Panc1 (cell line): ENCODE results near the gene CA5B. TPM values are rescaled to one million over a fixed set of nuclear protein-coding genes. Genes with fewer than 3 reads are reported as not detected.

Experiments
- ATAC-seq: fragments of 200-7000 bp; cut with Tn5 transposase; 2 replicates; pipeline ENCODE4 v1.9.1; 2020; ENCODE audit warnings: mild to moderate bottlenecking, moderate library complexity
- BruUV-seq: library from RNA; stranded (reverse); fragments of 400-500 nt; replicated peaks from 2 replicates; lab custom pipeline; 2021; lab: Mats Ljungman, UMichigan
- CTCF ChIA-PET: fragments of 300-600 bp; sonication (Branson Sonifier 250); formaldehyde crosslinking; loops from one replicate; lab custom pipeline; 2022; ENCODE audit warnings: antibody characterized with exemption; lab: Charles Lee
- POLR2A ChIA-PET: fragments of 300-600 bp; sonication (Branson Sonifier 250); formaldehyde crosslinking; loops from one replicate; lab custom pipeline; 2022; ENCODE audit warnings: antibody characterized with exemption; lab: Charles Lee
- DNase-seq: peaks from one replicate; pipeline ENCODE4 v3.0.0-alpha.2; 2010; ENCODE audit warnings: low read depth, low spot score
- H3K27ac ChIP-seq: 2 replicates; pipeline ENCODE4 v1.5.1; 2011; ENCODE audit warnings: mild to moderate bottlenecking, low read length, inconsistent platforms
- H3K27me3 ChIP-seq: fragments of 200-500 bp; sonication (Bioruptor generic); 2 replicates; pipeline ENCODE4 v1.6.0; 2014; ENCODE audit warnings: low read length, inconsistent platforms; ENCODE audit not compliant: control insufficient read depth, insufficient read depth
- H3K36me3 ChIP-seq: fragments of 200-500 bp; sonication (Bioruptor generic); 2 replicates; pipeline ENCODE4 v1.5.1; 2014; ENCODE audit warnings: inconsistent platforms, mild to moderate bottlenecking, low read length, moderate library complexity; ENCODE audit not compliant: control insufficient read depth, insufficient read depth
- H3K4me1 ChIP-seq: 2 replicates; pipeline ENCODE4 v1.5.1; 2011; ENCODE audit warnings: inconsistent platforms, mild to moderate bottlenecking, low read length, moderate library complexity; ENCODE audit not compliant: control insufficient read depth, insufficient read depth
- H3K4me3 ChIP-seq, 2 experiments: 2 replicates each; pipeline ENCODE4 v1.5.1; 2011 to 2012; ENCODE audit warnings: low read depth in 2 of 2, low read length in 2 of 2, mild to moderate bottlenecking in 2 of 2, inconsistent platforms in 1 of 2, moderate library complexity in 1 of 2
- H3K9me3 ChIP-seq: fragments of 200-500 bp; sonication (Bioruptor generic); 2 replicates; pipeline ENCODE4 v1.5.1; 2014; ENCODE audit warnings: low read depth, mild to moderate bottlenecking, inconsistent platforms, low read length, moderate library complexity; ENCODE audit not compliant: control insufficient read depth, insufficient read depth
- POLR2AphosphoS5 ChIP-seq: IDR thresholded peaks from 2 replicates; pipeline ENCODE4 v1.6.1; 2012; ENCODE audit warnings: mild to moderate bottlenecking, low read depth, low read length, moderate library complexity
- SIN3A ChIP-seq: IDR thresholded peaks from 2 replicates; pipeline ENCODE4 v1.6.1; 2012; ENCODE audit warnings: low read depth, mild to moderate bottlenecking, low read length, moderate library complexity, borderline replicate concordance; ENCODE audit not compliant: insufficient read depth
- TCF7L2 ChIP-seq: IDR thresholded peaks from 2 replicates; pipeline ENCODE4 v1.6.1; 2011; ENCODE audit warnings: mild to moderate bottlenecking, low read depth, low read length, inconsistent platforms
- in situ Hi-C: cut with HindIII; loops from 2 replicates; pipeline ENCODE4 v1.10.0; 2016; ENCODE audit warnings: low sequenced_read_pairs, low pct_unique_long_range_greater_than_20kb
- intact Hi-C: fragments of 100-400 bp; cut with micrococcal nuclease; formaldehyde crosslinking; loops from one replicate; pipeline ENCODE4 v1.10.0; 2022; ENCODE audit not compliant: unreplicated experiment
- total RNA-seq: library from RNA; stranded (reverse); gene quantifications from one replicate; pipeline ENCODE4 v1.2.1, GENCODE V29; 2021; ENCODE audit not compliant: unreplicated experiment
- TF ChIP-seq, protein P1 (sequence below): fragments of 450-650 bp; IDR thresholded peaks from 2 replicates; pipeline ENCODE4 v1.5.1; 2017; ENCODE audit warnings: mild to moderate bottlenecking
- TF ChIP-seq, protein P2 (sequence below), 2 experiments: IDR thresholded peaks; 2 replicates each; pipeline ENCODE4 v1.6.1; 2011 to 2012; ENCODE audit warnings: low read depth in 2 of 2, control low read depth in 1 of 2, low read length in 1 of 2, mild to moderate bottlenecking in 1 of 2, moderate library complexity in 1 of 2; ENCODE audit not compliant: insufficient read depth in 1 of 2

Gene CA5B
- total RNA-seq, 1 experiment from 2014 or later: 6.8 TPM

DNA sequence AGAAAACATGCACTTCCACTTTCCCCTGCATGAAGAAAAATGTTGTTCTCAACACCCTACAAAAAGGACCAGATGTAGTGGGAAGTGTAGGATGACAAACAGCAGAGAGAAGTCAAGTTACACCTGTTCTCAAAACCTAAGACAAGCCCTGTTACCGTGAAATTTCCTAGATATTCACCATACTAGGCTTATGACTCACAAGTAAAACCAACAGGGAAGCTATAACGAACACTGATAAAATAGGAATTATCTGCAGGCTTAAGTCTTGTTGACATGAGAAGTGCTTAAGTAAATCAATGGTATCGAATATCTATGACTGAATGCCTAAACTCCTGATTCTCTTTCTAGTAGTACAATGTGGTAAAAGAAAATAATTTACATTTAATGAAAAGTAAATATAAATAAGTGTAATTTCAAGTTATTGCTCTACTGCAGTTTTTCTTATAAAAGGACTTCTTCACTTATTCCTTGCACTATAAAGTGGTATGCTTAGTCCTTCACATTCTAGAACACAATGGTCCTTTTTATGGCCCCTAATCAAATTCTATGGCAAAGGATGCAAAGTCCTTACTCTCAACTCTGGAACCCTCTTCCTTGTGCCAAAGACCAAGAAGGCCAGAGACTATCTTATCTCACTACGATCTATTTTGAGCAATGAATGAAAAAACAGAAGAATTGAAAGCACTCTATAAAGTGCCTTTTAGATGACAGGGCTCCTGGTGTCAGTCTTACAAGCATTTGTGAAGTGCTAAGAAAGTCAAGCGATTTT is 96.9 kb downstream of the CA5B start:
- H3K4me1 ChIP-seq: no peaks in the 10 kb centered on the region
- no peak for DNase-seq
- H3K9me3 ChIP-seq: no peaks in the 10 kb centered on the region
- no peak overlapping the region for H3K4me3 ChIP-seq
- TF ChIP-seq, protein P1, sequence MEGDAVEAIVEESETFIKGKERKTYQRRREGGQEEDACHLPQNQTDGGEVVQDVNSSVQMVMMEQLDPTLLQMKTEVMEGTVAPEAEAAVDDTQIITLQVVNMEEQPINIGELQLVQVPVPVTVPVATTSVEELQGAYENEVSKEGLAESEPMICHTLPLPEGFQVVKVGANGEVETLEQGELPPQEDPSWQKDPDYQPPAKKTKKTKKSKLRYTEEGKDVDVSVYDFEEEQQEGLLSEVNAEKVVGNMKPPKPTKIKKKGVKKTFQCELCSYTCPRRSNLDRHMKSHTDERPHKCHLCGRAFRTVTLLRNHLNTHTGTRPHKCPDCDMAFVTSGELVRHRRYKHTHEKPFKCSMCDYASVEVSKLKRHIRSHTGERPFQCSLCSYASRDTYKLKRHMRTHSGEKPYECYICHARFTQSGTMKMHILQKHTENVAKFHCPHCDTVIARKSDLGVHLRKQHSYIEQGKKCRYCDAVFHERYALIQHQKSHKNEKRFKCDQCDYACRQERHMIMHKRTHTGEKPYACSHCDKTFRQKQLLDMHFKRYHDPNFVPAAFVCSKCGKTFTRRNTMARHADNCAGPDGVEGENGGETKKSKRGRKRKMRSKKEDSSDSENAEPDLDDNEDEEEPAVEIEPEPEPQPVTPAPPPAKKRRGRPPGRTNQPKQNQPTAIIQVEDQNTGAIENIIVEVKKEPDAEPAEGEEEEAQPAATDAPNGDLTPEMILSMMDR: no peak
- TF ChIP-seq, protein P2, sequence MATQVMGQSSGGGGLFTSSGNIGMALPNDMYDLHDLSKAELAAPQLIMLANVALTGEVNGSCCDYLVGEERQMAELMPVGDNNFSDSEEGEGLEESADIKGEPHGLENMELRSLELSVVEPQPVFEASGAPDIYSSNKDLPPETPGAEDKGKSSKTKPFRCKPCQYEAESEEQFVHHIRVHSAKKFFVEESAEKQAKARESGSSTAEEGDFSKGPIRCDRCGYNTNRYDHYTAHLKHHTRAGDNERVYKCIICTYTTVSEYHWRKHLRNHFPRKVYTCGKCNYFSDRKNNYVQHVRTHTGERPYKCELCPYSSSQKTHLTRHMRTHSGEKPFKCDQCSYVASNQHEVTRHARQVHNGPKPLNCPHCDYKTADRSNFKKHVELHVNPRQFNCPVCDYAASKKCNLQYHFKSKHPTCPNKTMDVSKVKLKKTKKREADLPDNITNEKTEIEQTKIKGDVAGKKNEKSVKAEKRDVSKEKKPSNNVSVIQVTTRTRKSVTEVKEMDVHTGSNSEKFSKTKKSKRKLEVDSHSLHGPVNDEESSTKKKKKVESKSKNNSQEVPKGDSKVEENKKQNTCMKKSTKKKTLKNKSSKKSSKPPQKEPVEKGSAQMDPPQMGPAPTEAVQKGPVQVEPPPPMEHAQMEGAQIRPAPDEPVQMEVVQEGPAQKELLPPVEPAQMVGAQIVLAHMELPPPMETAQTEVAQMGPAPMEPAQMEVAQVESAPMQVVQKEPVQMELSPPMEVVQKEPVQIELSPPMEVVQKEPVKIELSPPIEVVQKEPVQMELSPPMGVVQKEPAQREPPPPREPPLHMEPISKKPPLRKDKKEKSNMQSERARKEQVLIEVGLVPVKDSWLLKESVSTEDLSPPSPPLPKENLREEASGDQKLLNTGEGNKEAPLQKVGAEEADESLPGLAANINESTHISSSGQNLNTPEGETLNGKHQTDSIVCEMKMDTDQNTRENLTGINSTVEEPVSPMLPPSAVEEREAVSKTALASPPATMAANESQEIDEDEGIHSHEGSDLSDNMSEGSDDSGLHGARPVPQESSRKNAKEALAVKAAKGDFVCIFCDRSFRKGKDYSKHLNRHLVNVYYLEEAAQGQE (IDR thresholded peaks at IDR 0.05; ENCODE audit: insufficient read depth in 1 of 2, low read depth in 2 of 2, low read length in 1 of 2): no peak
- TF ChIP-seq TCF7L2 (no peak), SIN3A (no peak), POLR2AphosphoS5 (no peak)
- no peak overlapping the region for H3K27ac ChIP-seq
- ChIA-PET POLR2A (no interaction called here), CTCF (interaction anchor here (0.6 kb wide), 1 partner anchor 1136 kb away, joined by 4 read pairs; no protein-coding TSS in a partner anchor)
- in situ Hi-C loops: no loop called here
- H3K36me3 ChIP-seq: no peaks in the 10 kb centered on the region; the same call in 1 of the 2 replicates
- BruUV-seq: no TSS peak
- intact Hi-C loops: no loop called here
- no peaks in the 10 kb centered on the region for H3K27me3 ChIP-seq
- no peak for ATAC-seq

Other genes with a start within 250 kb of the CA5B start
- 19.7 TPM for gene PIR, start 244.9 kb upstream of the CA5B start, total RNA-seq
- gene BMX, start 237.5 kb upstream of the CA5B start, total RNA-seq: not detected
- not detected for gene ACE2, start 137.3 kb upstream of the CA5B start, total RNA-seq
- 0.10 TPM for gene CLTRN, start 73.5 kb upstream of the CA5B start, total RNA-seq
- gene ZRSR2, start 52.2 kb downstream of the CA5B start, total RNA-seq: 3.0 TPM
- gene AP1S2, start 116.5 kb downstream of the CA5B start, total RNA-seq: 14.7 TPM